ENCODE results near the gene GIPC1.
A peak's percentile ranks its signal among the peaks of the same experiment; 100 is the strongest.

Gene GIPC1

DNA sequence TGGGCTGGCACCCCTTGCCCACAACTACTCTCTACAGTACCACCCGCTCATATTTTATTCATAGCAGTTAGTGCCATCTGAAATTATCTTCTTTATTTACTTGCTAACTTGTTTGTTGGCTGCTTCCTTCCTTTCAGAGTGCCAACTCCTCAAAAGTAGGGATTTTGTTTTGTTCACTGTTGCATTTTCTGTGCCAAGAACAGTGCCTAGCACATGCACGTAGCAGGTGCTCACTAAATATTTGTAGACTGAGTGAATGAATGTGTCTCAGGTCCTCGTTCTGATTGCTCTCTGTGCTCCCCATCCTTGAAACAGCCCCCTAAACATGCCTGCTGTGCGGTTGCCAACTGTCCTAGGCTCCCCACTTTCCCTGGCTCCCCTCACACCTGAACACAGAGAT, 1.5 kb downstream of the GIPC1 start:
- TF ChIP-seq, protein P1, sequence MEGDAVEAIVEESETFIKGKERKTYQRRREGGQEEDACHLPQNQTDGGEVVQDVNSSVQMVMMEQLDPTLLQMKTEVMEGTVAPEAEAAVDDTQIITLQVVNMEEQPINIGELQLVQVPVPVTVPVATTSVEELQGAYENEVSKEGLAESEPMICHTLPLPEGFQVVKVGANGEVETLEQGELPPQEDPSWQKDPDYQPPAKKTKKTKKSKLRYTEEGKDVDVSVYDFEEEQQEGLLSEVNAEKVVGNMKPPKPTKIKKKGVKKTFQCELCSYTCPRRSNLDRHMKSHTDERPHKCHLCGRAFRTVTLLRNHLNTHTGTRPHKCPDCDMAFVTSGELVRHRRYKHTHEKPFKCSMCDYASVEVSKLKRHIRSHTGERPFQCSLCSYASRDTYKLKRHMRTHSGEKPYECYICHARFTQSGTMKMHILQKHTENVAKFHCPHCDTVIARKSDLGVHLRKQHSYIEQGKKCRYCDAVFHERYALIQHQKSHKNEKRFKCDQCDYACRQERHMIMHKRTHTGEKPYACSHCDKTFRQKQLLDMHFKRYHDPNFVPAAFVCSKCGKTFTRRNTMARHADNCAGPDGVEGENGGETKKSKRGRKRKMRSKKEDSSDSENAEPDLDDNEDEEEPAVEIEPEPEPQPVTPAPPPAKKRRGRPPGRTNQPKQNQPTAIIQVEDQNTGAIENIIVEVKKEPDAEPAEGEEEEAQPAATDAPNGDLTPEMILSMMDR (IDR thresholded peaks at IDR 0.05; ENCODE audit: unreplicated experiment in 3 of 3), result no peak
- H3K27ac Mint-ChIP-seq, result peak overlapping the region; percentile 13 to 55 (median 20)
- H3K27me3 Mint-ChIP-seq (ENCODE audit: low read depth), result peaks cover 4% of the 10 kb centered on the region
- H3K9me3 Mint-ChIP-seq, result no peaks in the 10 kb centered on the region
- peaks cover 26% of the 10 kb centered on the region for H3K36me3 Mint-ChIP-seq (ENCODE audit: low read depth)
- H3K4me3 Mint-ChIP-seq, result peak overlapping the region; percentile 84 to 90 (median 90)
- peaks cover 19% of the 10 kb centered on the region for H3K4me1 Mint-ChIP-seq

DNA sequence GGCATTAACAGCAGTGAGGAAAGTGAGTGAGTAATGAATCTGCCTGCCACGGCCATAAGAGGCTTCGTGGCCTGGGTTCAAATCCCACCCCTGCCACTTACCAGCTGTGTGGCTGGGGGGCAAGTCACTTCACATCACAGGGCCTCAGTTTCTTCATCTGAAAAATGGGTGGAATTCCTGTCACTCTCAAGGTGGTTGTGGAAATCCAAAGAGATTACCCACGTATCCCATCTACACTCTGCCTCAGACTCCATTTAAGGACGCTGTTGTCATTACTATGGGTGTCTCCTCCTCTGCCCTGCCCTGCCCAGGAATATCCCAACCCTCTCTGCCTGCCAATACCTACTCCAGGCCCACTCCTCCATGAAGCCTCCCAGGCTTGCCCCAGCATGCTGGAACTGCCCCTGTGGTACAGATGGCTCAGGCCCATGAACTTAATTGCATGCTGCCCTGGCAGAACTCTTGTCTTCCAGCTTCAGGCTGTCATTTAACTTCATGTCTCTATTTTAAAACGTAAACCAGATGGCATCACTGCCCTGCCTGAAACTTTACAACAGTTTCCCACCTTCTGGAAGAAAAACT, 3.1 kb downstream of the GIPC1 start:
- H3K4me1 Mint-ChIP-seq, result peaks cover 19% of the 10 kb centered on the region
- H3K4me3 Mint-ChIP-seq, result no peak overlapping the region
- H3K27me3 Mint-ChIP-seq (ENCODE audit: low read depth), result peaks cover 4% of the 10 kb centered on the region
- H3K27ac Mint-ChIP-seq, result no peak overlapping the region
- peaks cover 39% of the 10 kb centered on the region for H3K36me3 Mint-ChIP-seq (ENCODE audit: low read depth)
- TF ChIP-seq, protein P1 (IDR thresholded peaks at IDR 0.05; ENCODE audit: unreplicated experiment in 3 of 3), result no peak
- no peaks in the 10 kb centered on the region for H3K9me3 Mint-ChIP-seq

DNA sequence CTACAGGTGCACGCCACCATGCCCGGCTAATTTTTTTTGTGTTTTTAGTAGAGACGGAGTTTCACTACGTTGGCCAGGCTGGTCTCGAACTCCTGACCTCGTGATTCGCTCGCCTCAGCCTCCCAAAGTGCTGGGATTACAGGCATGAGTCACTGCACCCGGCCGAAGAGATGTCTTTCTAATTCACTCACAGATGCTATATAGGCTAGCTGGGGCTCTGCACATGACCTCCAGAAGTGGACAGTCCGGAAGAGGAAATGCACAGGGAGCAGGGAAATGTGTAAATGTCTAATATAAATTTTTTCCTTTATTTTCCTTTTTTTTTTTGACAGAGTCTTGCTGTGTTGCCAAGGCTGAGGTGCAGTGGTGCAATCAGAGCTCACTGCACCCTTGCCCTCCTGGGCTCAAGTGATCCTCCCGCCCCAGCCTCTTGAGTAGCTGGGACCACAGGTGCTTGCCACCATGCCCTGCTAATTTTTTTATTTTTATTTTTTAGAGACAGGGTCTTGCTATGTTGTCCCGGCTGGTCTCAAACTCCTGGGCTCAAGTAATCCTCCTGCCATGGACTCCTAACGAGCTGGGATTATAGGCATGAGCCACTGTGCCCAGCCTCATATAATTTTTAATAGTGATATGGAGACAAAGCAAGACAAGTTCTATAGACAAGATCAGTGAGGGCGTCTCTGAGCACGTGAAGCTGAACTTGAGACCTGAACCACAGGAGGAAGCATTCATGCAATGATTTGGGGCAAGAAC, 8.4 kb downstream of the GIPC1 start:
- Mint-ChIP-seq H3K36me3 (ENCODE audit: low read depth) (peaks cover 46% of the 10 kb centered on the region), H3K4me1 (no peaks in the 10 kb centered on the region), H3K4me3 (no peak overlapping the region), H3K27me3 (ENCODE audit: low read depth) (no peaks in the 10 kb centered on the region), H3K27ac (no peak overlapping the region), H3K9me3 (no peaks in the 10 kb centered on the region)
- TF ChIP-seq, protein P1 (IDR thresholded peaks at IDR 0.05; ENCODE audit: unreplicated experiment in 3 of 3), result no peak

DNA sequence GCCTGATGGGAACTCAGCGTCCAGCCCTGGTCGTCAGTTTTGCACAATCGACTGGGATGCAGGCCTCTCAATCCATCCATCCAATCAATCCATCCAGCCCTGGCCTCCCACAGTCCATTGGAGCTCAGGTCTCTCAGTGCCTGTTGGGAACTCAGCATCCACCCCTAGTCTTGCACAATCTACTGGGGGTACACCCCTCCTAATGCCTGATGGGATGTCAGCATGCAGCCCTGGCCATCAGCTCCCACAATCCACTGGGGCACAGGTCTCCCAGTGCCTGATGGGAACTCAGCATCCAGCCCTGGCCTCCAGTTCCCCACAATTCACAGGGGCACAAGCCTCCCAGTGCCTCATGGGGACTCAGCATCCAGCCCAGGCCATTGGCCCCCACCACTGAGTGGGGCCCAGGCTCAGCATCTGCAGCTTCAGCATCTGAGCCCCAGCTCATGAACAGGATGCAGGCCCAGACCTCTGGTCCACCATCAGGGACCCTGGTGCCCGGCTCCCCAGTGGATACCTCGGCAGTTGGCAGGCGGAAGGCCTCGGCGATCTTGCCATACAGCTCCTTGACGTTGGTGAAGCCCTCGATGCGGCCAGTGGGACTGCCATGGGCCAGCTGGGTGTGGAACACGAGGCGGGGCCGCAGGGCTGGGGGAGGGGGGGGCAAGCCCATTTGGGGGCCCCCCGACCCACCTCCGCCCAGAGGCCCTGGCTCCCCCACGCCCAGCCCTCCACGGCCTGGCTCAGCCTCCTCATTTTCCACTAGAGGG, 13.6 kb downstream of the GIPC1 start:
- H3K9me3 Mint-ChIP-seq, result no peaks in the 10 kb centered on the region
- no peak overlapping the region for H3K4me3 Mint-ChIP-seq
- no peaks in the 10 kb centered on the region for H3K27me3 Mint-ChIP-seq (ENCODE audit: low read depth)
- H3K27ac Mint-ChIP-seq, result peak overlapping the region in 1 of 3 experiments; percentile 63
- TF ChIP-seq, protein P1 (IDR thresholded peaks at IDR 0.05; ENCODE audit: unreplicated experiment in 3 of 3), result no peak
- peaks cover 30% of the 10 kb centered on the region for H3K36me3 Mint-ChIP-seq (ENCODE audit: low read depth)
- peaks cover 6% of the 10 kb centered on the region for H3K4me1 Mint-ChIP-seq

DNA sequence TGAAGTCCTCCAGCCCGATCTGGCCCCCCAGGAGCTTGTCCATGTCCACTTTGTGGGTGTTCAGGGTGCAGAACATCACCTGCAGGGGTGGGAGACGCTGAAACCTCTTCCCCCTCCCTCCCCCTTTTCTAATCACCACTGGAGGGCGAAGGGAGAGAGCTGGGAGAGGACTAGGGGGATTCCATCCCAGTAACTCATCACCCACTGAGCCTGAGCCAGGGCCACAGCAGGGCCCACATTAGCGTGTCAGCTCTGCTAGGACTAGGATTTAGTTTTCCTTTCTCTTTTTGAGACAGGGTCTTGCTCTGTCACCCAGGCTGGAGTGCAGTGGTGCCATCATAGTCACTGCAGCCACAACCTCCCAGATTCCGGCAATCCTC, 15.2 kb downstream of the GIPC1 start:
- H3K36me3 Mint-ChIP-seq (ENCODE audit: low read depth), result peaks cover 19% of the 10 kb centered on the region

More for the DNA sequence above, 15.2 kb downstream of the GIPC1 start:
- peak overlapping the region in 1 of 3 experiments; percentile 28 for H3K27ac Mint-ChIP-seq
- no peak overlapping the region for H3K4me3 Mint-ChIP-seq
- H3K27me3 Mint-ChIP-seq (ENCODE audit: low read depth), result no peaks in the 10 kb centered on the region
- H3K9me3 Mint-ChIP-seq, result no peaks in the 10 kb centered on the region
- TF ChIP-seq, protein P1 (IDR thresholded peaks at IDR 0.05; ENCODE audit: unreplicated experiment in 3 of 3), result no peak
- peaks cover 21% of the 10 kb centered on the region for H3K4me1 Mint-ChIP-seq

All from nephron (organoid).